Trophoblast cell (in vitro differentiated cells and primary cell): ENCODE data around the gene ITGA3.

Experiments
- DNase-seq, 2 donors: peaks; one replicate each; pipeline ENCODE4 v3.0.0-alpha.2; 2016
- H2AFZ ChIP-seq: 2 replicates; pipeline ENCODE4 v1.6.1; 2013; ENCODE audit warnings: low read length, moderate library complexity, mild to moderate bottlenecking; ENCODE audit not compliant: insufficient read depth, poor library complexity
- H2AK5ac ChIP-seq: 2 replicates; pipeline ENCODE4 v1.6.1; 2013; ENCODE audit warnings: mild to moderate bottlenecking, low read length
- H2BK120ac ChIP-seq: 2 replicates; pipeline ENCODE4 v1.6.1; 2013; ENCODE audit warnings: low read length, mild to moderate bottlenecking, moderate library complexity; ENCODE audit not compliant: insufficient read depth, poor library complexity
- H2BK12ac ChIP-seq: 2 replicates; pipeline ENCODE4 v1.6.1; 2013; ENCODE audit warnings: mild to moderate bottlenecking, low read length, moderate library complexity
- H2BK5ac ChIP-seq: 2 replicates; pipeline ENCODE4 v1.6.1; 2013; ENCODE audit warnings: low read length, low read depth, moderate library complexity, mild to moderate bottlenecking; ENCODE audit not compliant: poor library complexity
- H3K14ac ChIP-seq: 2 replicates; pipeline ENCODE4 v1.6.1; 2013; ENCODE audit warnings: mild to moderate bottlenecking, low read length
- H3K18ac ChIP-seq: 2 replicates; pipeline ENCODE4 v1.6.1; 2013; ENCODE audit warnings: mild to moderate bottlenecking, low read length
- H3K23ac ChIP-seq: 2 replicates; pipeline ENCODE4 v1.6.1; 2013; ENCODE audit warnings: low read length
- H3K27ac ChIP-seq: 2 replicates; pipeline ENCODE4 v1.5.1; 2013; ENCODE audit warnings: low read depth, mild to moderate bottlenecking, inconsistent platforms, low read length, moderate library complexity
- H3K27me3 ChIP-seq: 2 replicates; pipeline ENCODE4 v1.6.1; 2013; ENCODE audit warnings: inconsistent platforms, mild to moderate bottlenecking, low read length, moderate library complexity; ENCODE audit not compliant: insufficient read depth
- H3K36me3 ChIP-seq, 2 experiments: 1 replicate in 1 of 2; 2 replicates in 1 of 2; pipeline ENCODE4 v1.6.1; 2013; ENCODE audit warnings: low read length in 2 of 2, mild to moderate bottlenecking in 2 of 2, moderate library complexity in 1 of 2; ENCODE audit not compliant: insufficient read depth in 2 of 2, control insufficient read depth in 1 of 2
- H3K4ac ChIP-seq: 2 replicates; pipeline ENCODE4 v1.6.1; 2013; ENCODE audit warnings: low read depth, mild to moderate bottlenecking, low read length, moderate library complexity
- H3K4me1 ChIP-seq, 2 experiments: 1 replicate in 1 of 2; 2 replicates in 1 of 2; pipeline ENCODE4 v1.6.1; 2013; ENCODE audit warnings: low read length in 2 of 2, mild to moderate bottlenecking in 2 of 2, moderate library complexity in 1 of 2; ENCODE audit not compliant: insufficient read depth in 2 of 2, control insufficient read depth in 1 of 2
- H3K4me2 ChIP-seq: 2 replicates; pipeline ENCODE4 v1.6.1; 2013; ENCODE audit warnings: inconsistent platforms, mild to moderate bottlenecking, low read length, moderate library complexity
- H3K4me3 ChIP-seq: 2 replicates; pipeline ENCODE4 v1.5.1; 2013; ENCODE audit warnings: mild to moderate bottlenecking, low read depth, low read length, inconsistent platforms
- H3K79me1 ChIP-seq: one replicate; pipeline ENCODE4 v1.6.1; 2013; ENCODE audit warnings: low read length
- H3K79me2 ChIP-seq: 2 replicates; pipeline ENCODE4 v1.6.1; 2013; ENCODE audit warnings: low read length, mild to moderate bottlenecking; ENCODE audit not compliant: control insufficient read depth, insufficient read depth, poor library complexity
- H3K9ac ChIP-seq: 2 replicates; pipeline ENCODE4 v1.6.1; 2013; ENCODE audit warnings: mild to moderate bottlenecking, low read length
- H3K9me3 ChIP-seq: 2 replicates; pipeline ENCODE4 v1.6.1; 2013; ENCODE audit warnings: low read depth, mild to moderate bottlenecking, control low read depth, inconsistent platforms, low read length; ENCODE audit not compliant: insufficient read depth
- H4K12ac ChIP-seq: 2 replicates; pipeline ENCODE4 v1.6.1; 2013; ENCODE audit warnings: low read depth, mild to moderate bottlenecking, low read length, moderate library complexity
- H4K8ac ChIP-seq: 2 replicates; pipeline ENCODE4 v1.6.1; 2013; ENCODE audit warnings: low read depth, mild to moderate bottlenecking, low read length, moderate library complexity
- H4K91ac ChIP-seq: one replicate; pipeline ENCODE4 v1.6.1; 2013; ENCODE audit warnings: low read depth, mild to moderate bottlenecking, low read length, moderate library complexity
- WGBS: extraction: QIAGEN DNeasy Blood & Tissue Kit; methylation state at CpG from one replicate; pipeline ENCODE4 v1.1.7; 2013; ENCODE audit warnings: missing lambda C conversion rate; ENCODE audit not compliant: insufficient read length, insufficient coverage; ENCODE audit errors: extremely low coverage; 5-methylcytosine and 5-hydroxymethylcytosine counted together

The ITGA3 gene

GRCh38 chr17:50095626-50096037 is 39.7 kb downstream of the ITGA3 start:
- H3K9ac ChIP-seq = peak overlapping the region; percentile 67
- no peak for DNase-seq
- no peak overlapping the region for H2BK5ac ChIP-seq
- peak overlapping the region; percentile 92 for H2AFZ ChIP-seq
- no peak overlapping the region for H3K27ac ChIP-seq
- H3K79me2 ChIP-seq = peaks cover 2% of the 10 kb centered on the region
- no CpG with 5 or more reads among the region's 12 CpGs for WGBS
- peak overlapping the region; percentile 88 for H3K4me3 ChIP-seq
- peak overlapping the region; percentile 22 for H4K12ac ChIP-seq
- H4K8ac ChIP-seq = peak overlapping the region; percentile 64
- peaks cover 7 to 11% of the 10 kb centered on the region in 2 experiments for H3K4me1 ChIP-seq
- H3K14ac ChIP-seq = peak overlapping the region; percentile 75
- H3K4ac ChIP-seq = no peak overlapping the region
- H2AK5ac ChIP-seq = no peak overlapping the region
- peak overlapping the region; percentile 34 for H3K18ac ChIP-seq
- peak overlapping the region; percentile 92 for H3K4me2 ChIP-seq
- H3K9me3 ChIP-seq = no peaks in the 10 kb centered on the region
- peaks cover 2 to 3% of the 10 kb centered on the region in 2 experiments for H3K36me3 ChIP-seq
- H4K91ac ChIP-seq = peak overlapping the region; percentile 76
- no peak overlapping the region for H2BK120ac ChIP-seq
- H3K27me3 ChIP-seq = no peaks in the 10 kb centered on the region
- peaks cover 5% of the 10 kb centered on the region for H3K79me1 ChIP-seq
- H3K23ac ChIP-seq = no peak overlapping the region
- no peak overlapping the region for H2BK12ac ChIP-seq

DNA sequence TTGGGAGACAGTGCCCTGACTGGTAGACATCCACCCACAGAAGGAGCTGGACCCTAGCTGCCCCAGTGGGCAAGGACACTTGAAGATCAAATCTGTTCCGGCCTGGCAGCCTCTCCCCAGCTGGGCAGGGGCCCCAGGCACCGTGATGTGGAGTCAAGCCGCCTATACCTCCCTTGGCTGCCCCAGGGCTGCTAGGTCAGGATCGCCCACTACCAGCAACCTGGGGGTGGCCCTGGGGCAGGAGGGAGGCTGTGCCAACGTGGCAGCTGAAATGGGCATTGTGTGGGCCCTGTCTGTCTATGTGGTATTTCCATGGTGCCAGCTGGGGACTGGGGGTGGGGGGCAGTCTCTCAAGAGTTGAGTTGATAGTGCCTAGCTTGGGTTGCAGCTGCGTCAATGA is 40.2 kb downstream of the ITGA3 start:
- H2AFZ ChIP-seq = no peak overlapping the region
- no peak overlapping the region for H3K23ac ChIP-seq
- H4K12ac ChIP-seq = no peak overlapping the region
- H3K79me2 ChIP-seq = peaks cover 2% of the 10 kb centered on the region
- no peak overlapping the region for H3K4ac ChIP-seq
- DNase-seq = no peak
- H4K8ac ChIP-seq = no peak overlapping the region
- no peak overlapping the region for H2BK120ac ChIP-seq
- H2AK5ac ChIP-seq = no peak overlapping the region
- peaks cover 11 to 13% of the 10 kb centered on the region in 2 experiments for H3K4me1 ChIP-seq
- no peaks in the 10 kb centered on the region for H3K9me3 ChIP-seq
- whole genome bisulfite sequencing = no CpG with 5 or more reads among the region's 6 CpGs
- H3K27me3 ChIP-seq = no peaks in the 10 kb centered on the region
- no peak overlapping the region for H2BK12ac ChIP-seq
- H3K18ac ChIP-seq = peak overlapping the region; percentile 34
- H3K36me3 ChIP-seq = peaks cover 0 to 2% of the 10 kb centered on the region in 2 experiments
- no peak overlapping the region for H3K14ac ChIP-seq
- H3K4me2 ChIP-seq = peak overlapping the region; percentile 92
- no peak overlapping the region for H3K4me3 ChIP-seq
- no peak overlapping the region for H3K9ac ChIP-seq
- H3K27ac ChIP-seq = no peak overlapping the region
- H4K91ac ChIP-seq = peak overlapping the region; percentile 76
- H2BK5ac ChIP-seq = no peak overlapping the region
- peaks cover 5% of the 10 kb centered on the region for H3K79me1 ChIP-seq

- H3K4me3 ChIP-seq = no peak overlapping the region
- no peak overlapping the region for H4K91ac ChIP-seq
- no peak overlapping the region for H2BK5ac ChIP-seq
- peaks cover 15 to 19% of the 10 kb centered on the region in 2 experiments for H3K4me1 ChIP-seq
- H3K27ac ChIP-seq = no peak overlapping the region
- H3K23ac ChIP-seq = no peak overlapping the region
- peaks cover 5% of the 10 kb centered on the region for H3K79me1 ChIP-seq
- H3K18ac ChIP-seq = no peak overlapping the region
- no CpG with 5 or more reads among the region's 3 CpGs for WGBS
- H2AK5ac ChIP-seq = no peak overlapping the region
- no peak overlapping the region for H3K4ac ChIP-seq
- no peak overlapping the region for H4K8ac ChIP-seq
- no peak overlapping the region for H3K9ac ChIP-seq
- no peak for DNase-seq
- H2AFZ ChIP-seq = no peak overlapping the region
- H3K4me2 ChIP-seq = no peak overlapping the region
- H3K79me2 ChIP-seq = peaks cover 2% of the 10 kb centered on the region
- no peak overlapping the region for H3K14ac ChIP-seq
- no peak overlapping the region for H2BK12ac ChIP-seq
- H2BK120ac ChIP-seq = no peak overlapping the region
- no peaks in the 10 kb centered on the region for H3K36me3 ChIP-seq
- no peaks in the 10 kb centered on the region for H3K27me3 ChIP-seq
- no peak overlapping the region for H4K12ac ChIP-seq
- no peaks in the 10 kb centered on the region for H3K9me3 ChIP-seq
Observed at GRCh38 chr17:50096758-50097157, 40.8 kb downstream of the ITGA3 start.

DNA sequence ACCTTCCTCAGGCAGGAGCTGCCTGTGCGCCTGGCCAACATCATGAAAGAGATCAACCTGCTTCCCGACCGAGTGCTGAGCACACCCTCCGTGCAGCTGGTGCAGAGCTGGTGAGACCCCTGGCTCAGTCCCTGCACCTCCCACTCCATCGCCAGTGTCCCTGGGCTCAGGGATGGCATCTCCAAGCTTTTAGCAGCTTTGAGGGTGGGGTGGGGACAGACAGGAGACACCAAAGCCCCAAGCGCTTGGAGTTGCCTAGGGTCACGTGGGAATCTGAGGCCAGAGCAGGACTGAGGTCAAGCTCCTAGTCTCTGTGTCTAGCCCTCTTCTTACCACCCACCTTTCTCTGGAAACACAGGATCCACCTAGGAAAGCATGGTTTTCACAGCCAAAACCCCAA is 41.5 kb downstream of the ITGA3 start:
- DNase-seq = no peak
- Histone ChIP-seq H2AFZ (no peak overlapping the region), H2BK120ac (no peak overlapping the region), H3K9ac (no peak overlapping the region), H3K23ac (no peak overlapping the region), H3K27ac (no peak overlapping the region), H4K12ac (no peak overlapping the region), H3K4me2 (no peak overlapping the region), H4K91ac (no peak overlapping the region), H3K27me3 (no peaks in the 10 kb centered on the region), H3K4me1 (peaks cover 15 to 22% of the 10 kb centered on the region in 2 experiments), H3K79me1 (peaks cover 5% of the 10 kb centered on the region), H4K8ac (no peak overlapping the region), H3K79me2 (peaks cover 2% of the 10 kb centered on the region), H3K18ac (no peak overlapping the region), H2BK12ac (no peak overlapping the region), H3K36me3 (no peaks in the 10 kb centered on the region), H3K9me3 (no peaks in the 10 kb centered on the region), H3K14ac (no peak overlapping the region), H3K4me3 (no peak overlapping the region), H2BK5ac (no peak overlapping the region), H3K4ac (no peak overlapping the region), H2AK5ac (no peak overlapping the region)
- WGBS = no CpG with 5 or more reads among the region's 7 CpGs
